HG03280 (cell line): ENCODE measurements around the gene RPS24.
"Not testable (repeated sequence)": the region's sequence is repeated elsewhere in the genome, so short reads cannot be mapped to it uniquely, and the experiment has no call there.

Source experiments
- ATAC-seq: cut with Tn5 transposase; IDR thresholded peaks from one replicate; pipeline ENCODE4 v1.9.1; 2021; ENCODE audit warnings: mild to moderate bottlenecking, moderate library complexity; ENCODE audit not compliant: unreplicated experiment

RPS24 gene

GRCh38 chr10:78033637-78034470 lies at the start of gene RPS24:
TSS of gene RPS24 (plus strand) at chr10:78033863. CDS start at chr10:78033902, 39 bp downstream.
- peak; percentile 87 for ATAC-seq

GRCh38 chr10:77984986-77985385 lies 48.7 kb upstream of the RPS24 start:
- no peak for ATAC-seq

GRCh38 chr10:77987671-77988255 lies 45.9 kb upstream of the RPS24 start:
- no peak for ATAC-seq

- ATAC-seq: no peak
Observed at GRCh38 chr10:77989081-77989724, 44.5 kb upstream of the RPS24 start.

DNA sequence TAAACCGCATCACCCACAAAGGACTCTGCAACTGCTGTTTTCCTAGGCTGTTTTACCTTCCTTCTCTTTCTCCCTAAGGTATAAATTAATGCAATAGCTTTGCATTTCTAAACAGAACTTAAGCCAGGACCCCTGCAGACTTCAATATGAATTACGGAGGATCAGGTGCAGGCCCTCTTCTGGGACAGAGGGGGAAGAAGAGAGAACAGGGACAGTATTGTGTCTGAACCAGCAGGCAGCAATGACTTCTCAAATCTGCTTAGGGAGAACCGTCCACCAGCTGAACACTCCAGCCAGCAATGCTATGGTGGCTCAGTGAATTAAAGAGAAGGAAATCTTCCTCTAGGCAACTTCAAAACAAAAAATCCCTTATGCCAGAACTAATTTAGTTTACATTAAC lies 40.0 kb upstream of the RPS24 start:
- no peak for ATAC-seq

DNA sequence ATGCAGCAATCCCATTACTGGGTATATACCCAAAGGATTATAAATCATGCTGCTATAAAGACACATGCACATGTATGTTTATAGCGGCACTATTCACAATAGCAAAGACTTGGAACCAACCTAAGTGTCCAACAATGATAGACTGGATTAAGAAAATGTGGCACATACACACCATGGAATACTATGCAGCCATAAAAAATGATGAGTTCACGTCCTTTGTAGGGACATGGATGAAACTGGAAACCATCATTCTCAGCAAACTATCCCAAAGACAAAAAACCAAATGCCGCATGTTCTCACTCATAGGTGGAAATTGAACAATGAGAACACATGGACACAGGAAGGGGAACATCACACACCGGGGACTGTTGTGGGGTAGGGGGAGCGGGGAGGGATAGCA lies 34.9 kb upstream of the RPS24 start:
- not testable (repeated sequence) for ATAC-seq

DNA sequence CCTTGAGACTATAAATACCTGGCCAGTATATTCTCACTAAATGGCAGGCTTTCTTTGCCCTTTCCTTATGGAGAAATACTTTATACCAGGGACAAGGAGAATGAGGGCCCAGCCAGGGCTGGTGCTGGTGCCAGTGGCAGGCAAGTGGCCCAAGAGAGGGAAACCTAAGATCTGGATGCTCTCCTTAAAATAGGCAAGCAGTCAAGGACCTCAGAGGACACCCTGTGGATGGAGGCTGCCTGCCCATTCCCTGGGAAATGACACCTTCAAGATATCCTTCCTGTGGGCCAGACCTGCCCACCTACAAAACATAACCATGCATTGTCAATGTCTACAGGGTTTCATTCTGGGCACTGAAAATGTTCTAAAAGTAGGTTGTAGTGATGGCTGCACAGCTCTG lies 33.5 kb upstream of the RPS24 start:
- ATAC-seq: no peak

DNA sequence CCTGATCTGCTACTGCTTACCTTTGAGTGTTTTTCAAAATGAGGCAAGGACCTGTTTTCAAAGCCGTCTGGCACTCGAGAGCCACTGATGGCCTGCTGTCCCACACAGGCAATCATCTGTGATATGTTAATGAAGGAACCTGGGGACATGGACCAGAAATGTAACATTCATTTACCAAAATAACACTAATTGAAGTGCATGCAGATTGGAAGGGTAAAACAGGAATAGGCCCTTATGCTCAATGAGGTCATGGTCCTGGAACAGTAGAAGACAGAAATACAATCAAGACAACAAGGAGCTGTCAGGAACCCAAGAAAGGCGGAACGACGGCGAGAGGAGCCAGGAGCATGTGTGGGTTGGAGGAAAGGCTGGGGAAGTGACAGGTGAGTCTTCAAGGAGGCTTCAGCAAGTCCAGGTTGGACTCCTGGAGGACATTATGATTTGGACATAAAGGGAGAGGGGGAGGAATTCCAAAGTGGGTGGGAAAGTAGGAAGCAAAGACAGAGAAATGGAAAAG lies 32.6 kb upstream of the RPS24 start:
- ATAC-seq: no peak

DNA sequence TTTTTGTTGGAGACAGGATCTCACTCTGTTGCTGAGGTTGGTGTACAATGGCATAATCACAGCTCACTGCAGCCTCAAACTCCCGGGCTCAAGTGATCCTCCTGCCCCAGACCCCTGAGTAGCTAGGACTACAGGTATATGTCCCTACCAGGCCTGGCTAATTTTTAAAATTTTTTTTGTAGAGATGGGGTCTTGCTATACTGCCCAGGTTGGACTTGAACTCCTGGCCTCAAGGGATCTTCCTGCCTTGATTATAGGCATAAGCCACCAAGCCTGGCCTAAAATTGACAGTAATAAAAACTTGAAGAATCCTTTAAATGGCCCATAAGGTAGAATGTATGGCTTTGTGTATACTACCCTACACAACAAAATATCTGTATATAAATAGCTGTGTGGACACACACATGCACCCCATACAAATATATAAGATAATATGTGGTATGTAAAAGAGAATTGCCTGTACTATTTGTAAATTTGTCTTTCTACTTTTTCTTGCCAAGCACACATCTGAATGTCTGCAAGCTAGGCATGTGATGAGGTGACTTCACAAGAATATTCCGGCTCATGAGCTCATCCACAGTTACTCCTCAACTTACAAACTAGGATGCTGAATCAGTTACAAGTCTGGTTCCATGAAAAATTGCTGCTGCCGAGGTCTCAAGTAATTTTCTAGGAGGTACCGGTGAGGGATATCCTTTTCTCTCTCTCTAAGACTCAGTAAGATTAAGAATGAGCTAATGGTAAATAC lies 30.9 kb upstream of the RPS24 start:
- no peak for ATAC-seq

DNA sequence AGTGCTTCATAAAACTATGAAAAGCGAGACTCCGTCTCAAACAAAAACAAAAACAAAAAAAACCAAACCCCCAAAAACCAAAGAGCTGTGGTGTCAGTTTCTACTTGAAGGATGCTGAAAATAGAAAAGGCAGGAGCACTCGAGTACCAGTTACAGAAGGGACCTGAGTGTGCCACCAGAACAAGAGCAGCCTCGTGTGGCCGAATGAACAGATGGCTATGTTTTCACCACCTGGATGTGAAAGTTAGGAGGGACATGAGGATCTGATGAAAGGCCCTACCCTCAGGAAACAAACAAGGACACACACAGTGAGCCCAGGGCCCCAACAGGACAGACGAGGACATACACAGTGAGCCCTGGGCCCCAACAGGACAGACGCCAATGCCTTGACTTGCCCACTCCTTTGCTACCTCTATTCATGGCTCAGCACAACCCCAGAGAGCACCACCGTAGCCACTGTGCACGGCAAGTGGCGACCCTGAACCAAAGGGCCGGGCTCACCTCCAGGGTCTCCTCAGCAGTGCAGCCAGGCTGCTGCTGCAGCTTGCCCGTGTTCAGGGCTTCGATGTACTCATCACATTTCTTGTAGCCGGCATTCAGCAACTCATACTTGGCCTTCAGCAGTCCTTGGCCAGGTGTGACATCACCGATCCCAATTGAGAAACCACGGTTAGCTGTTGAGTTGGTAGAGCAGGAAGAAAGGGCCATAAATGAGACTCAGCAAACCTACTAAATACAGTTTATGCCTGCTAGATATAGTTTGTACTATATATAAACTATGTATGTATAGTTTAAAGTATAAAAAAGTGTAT lies 29.2 kb upstream of the RPS24 start:
- ATAC-seq: no peak

DNA sequence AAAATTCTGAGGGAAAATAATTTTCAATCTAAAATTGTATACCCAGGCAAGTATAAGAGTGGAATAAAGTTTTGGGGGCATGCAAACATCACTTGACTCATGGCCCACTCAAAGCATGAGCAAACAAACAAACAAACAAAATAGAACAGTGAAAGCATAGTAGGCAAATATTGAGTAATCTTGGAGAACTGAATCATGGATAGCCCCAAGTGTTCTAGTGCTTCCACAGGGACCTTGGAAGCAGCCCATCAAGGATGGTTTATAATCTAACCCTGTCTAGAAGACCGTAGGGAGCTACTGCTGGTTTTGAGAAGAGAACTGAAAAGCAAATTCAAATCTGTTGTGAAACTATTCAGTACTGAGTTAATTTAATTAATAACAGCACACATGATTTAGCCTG lies 26.5 kb upstream of the RPS24 start:
- no peak for ATAC-seq

- ATAC-seq: no peak
Observed at GRCh38 chr10:78009662-78010061, 24.0 kb upstream of the RPS24 start.

DNA sequence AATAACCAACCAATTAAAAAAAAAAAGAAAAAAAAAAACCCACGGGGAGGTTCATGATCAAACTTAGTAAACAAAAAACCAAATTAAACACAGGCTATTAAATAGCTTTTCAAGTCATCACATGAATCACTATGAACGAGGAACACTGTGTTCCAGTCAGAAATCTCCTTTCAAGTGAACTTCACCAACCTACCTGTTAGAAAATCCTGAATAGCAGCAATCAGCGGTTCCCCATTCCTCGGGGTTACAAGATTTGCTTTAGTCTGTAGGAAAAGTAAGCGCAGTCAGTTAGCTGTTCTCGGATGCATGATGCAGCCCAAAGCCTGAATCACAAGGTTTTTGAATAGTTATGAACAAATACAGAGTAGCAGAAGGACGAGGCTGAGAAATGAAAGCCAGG lies 23.4 kb upstream of the RPS24 start:
- no peak for ATAC-seq

DNA sequence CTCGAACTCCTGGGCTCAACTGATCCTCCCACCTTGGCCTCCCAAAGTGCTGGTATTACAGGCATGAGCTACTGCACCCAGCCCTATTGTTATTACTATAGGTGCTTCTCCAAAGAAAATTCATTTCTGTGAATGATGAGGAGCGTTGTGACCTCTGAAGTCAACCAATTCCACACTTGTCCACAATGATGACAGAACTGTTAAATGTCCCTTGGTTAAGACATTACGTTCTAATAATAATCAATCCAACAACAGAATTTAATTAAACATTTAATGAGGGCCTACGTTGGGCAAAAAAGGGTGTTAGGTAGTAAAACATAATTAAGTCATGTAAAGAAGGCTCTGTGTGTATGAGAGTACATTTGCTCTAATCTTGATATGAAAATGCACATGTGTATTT lies 22.6 kb upstream of the RPS24 start:
- ATAC-seq: no peak

GRCh38 chr10:78013564-78013963 lies 20.1 kb upstream of the RPS24 start:
- no peak for ATAC-seq

DNA sequence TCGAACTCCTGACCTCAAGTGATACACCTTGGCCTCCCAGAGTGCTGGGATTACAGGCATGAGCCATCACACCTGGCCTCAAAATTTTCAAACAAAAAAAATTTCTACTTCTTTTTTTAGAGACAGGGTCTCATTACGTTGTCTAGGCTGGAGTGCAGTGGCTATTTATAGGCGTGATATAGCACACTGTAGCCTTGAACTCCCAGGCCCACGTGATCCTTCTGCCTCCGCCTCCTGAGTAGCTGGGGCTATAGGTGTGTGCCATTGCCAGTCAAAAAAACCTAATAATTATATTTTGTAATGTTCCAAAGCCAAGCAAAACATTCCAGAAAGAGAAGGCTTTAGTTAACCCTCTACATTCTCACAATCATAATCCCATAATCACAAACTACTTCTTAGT lies 18.1 kb upstream of the RPS24 start:
- ATAC-seq: no peak

GRCh38 chr10:78017856-78018255 lies 15.8 kb upstream of the RPS24 start:
- ATAC-seq: no peak

GRCh38 chr10:78019264-78019663 lies 14.4 kb upstream of the RPS24 start:
- ATAC-seq: no peak

DNA sequence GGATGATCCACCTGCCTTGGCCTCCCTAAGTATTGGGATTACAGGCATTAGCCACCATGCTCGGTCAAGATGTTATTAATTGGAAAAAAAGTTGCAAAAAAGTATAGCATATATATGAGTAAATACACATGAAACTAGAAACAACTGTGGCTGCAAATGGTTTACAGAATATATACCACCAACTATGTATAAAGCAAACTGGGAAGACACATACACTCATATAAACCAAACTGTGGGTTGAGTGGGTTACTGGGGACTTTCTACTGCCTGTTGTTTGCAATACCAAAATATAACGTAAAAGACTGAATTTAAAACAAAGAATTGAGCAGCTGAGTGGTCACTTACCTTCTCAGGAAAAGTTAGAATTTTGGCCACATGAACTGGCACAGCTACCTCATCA lies 12.5 kb upstream of the RPS24 start:
- ATAC-seq: no peak

DNA sequence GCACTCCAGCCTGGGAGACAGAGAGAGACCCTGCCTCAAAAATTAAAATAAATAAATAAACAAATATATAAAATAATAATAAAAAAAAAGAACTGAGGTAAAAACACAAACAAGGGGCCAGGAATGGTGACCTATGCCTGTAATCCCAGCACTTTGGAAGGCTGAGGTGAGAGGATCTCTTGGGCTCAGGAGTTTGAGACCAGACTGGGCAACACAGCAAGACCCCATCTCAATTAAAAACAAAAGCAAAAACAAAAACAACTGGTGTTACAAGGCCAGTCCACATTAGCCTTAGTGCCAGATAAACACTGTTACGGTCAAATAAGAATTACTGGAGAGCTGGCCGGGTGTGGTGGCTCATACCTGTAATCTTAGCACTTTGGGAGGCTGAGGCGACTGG lies 9.9 kb upstream of the RPS24 start:
- ATAC-seq: no peak
